Measurements from ENCODE around the gene RPTOR.

RPTOR gene

GRCh38 chr17:80995131-80995530 lies 450.5 kb downstream of the RPTOR start:
- no peaks in the 10 kb centered on the region for H3K9me3 ChIP-seq (ENCODE audit: control insufficient read depth, insufficient read depth, low read depth, low read length)
- ChIA-PET POLR2A (no interaction called here), CTCF (interaction anchor here (1.3 kb wide), 1 partner anchor 107 kb away, joined by 6 read pairs; no protein-coding TSS in a partner anchor)
- no peak overlapping the region for H3K4me3 ChIP-seq (ENCODE audit: low read depth, low read length)
- H3K4me1 ChIP-seq (ENCODE audit: control insufficient read depth, insufficient read depth, low read length) = peaks cover 2% of the 10 kb centered on the region; the same call in 1 of the 2 replicates
- H3K36me3 ChIP-seq (ENCODE audit: control insufficient read depth in 2 of 2, insufficient read depth in 1 of 2, low read length in 2 of 2) = peaks cover 0 to 51% of the 10 kb centered on the region in 2 experiments; a peak in 2 of 3 replicates
- H3K27ac ChIP-seq (ENCODE audit: extremely low read depth, low read depth, low read length) = no peak overlapping the region
- TF ChIP-seq ZNF302 (tag by site-specific recombination; IDR thresholded peaks at IDR 0.05; ENCODE audit: low read depth) = no peak
- TF ChIP-seq ZNF366 (tag by site-specific recombination; conservative IDR thresholded peaks at IDR 0.05) = no peak
- no peak for TF ChIP-seq ZXDB (tag by site-specific recombination; IDR thresholded peaks at IDR 0.05)
- no peak for TF ChIP-seq ZNF629 (tag by site-specific recombination; IDR thresholded peaks at IDR 0.05)
- TF ChIP-seq ZBTB44 (tag by site-specific recombination; IDR thresholded peaks at IDR 0.05) = no peak
- TF ChIP-seq ZFP3 (tag by site-specific recombination; IDR thresholded peaks at IDR 0.05; ENCODE audit: low read depth) = no peak

- Histone ChIP-seq H3K4me3 (ENCODE audit: low read depth, low read length) (no peak overlapping the region), H3K9me3 (ENCODE audit: control insufficient read depth, insufficient read depth, low read depth, low read length) (no peaks in the 10 kb centered on the region), H3K4me1 (ENCODE audit: control insufficient read depth, insufficient read depth, low read length) (peaks cover 2% of the 10 kb centered on the region), H3K27ac (ENCODE audit: extremely low read depth, low read depth, low read length) (no peak overlapping the region), H3K36me3 (ENCODE audit: control insufficient read depth in 2 of 2, insufficient read depth in 1 of 2, low read length in 2 of 2) (peaks cover 0 to 54% of the 10 kb centered on the region in 2 experiments; a peak in 2 of 3 replicates)
- TF ChIP-seq TCF7L2 (IDR thresholded peaks at IDR 0.05; ENCODE audit: borderline replicate concordance, low read depth, low read length) = no peak
- TF ChIP-seq ELK4 (IDR thresholded peaks at IDR 0.05; ENCODE audit: borderline replicate concordance, low read depth, low read length) = no peak
- TF ChIP-seq SCRT2 (tag by site-specific recombination; IDR thresholded peaks at IDR 0.05) = peak; percentile 86
- 0 out of 2 replicates have a peak, but pooled peaks have one; percentile 46 for TF ChIP-seq SCRT1 (tag by site-specific recombination; IDR thresholded peaks at IDR 0.05; ENCODE audit: borderline replicate concordance)
- POLR2A ChIA-PET = interaction anchor here (0.7 kb wide), 1 partner anchor 115 kb away, joined by 4 read pairs; no protein-coding TSS in a partner anchor
- CTCF ChIA-PET = interaction anchor here (0.7 to 0.9 kb wide), 2 partner anchors 10 to 27 kb away, joined by 3 to 4 read pairs; no protein-coding TSS in a partner anchor
Observed at GRCh38 chr17:80996422-80997305, 452.0 kb downstream of the RPTOR start.

- no peaks in the 10 kb centered on the region for H3K9me3 ChIP-seq (ENCODE audit: control insufficient read depth, insufficient read depth, low read depth, low read length)
- no peak overlapping the region for H3K4me3 ChIP-seq (ENCODE audit: low read depth, low read length)
- peaks cover 0 to 54% of the 10 kb centered on the region in 2 experiments; a peak in 2 of 3 replicates for H3K36me3 ChIP-seq (ENCODE audit: control insufficient read depth in 2 of 2, insufficient read depth in 1 of 2, low read length in 2 of 2)
- no peak overlapping the region for H3K27ac ChIP-seq (ENCODE audit: extremely low read depth, low read depth, low read length)
- H3K4me1 ChIP-seq (ENCODE audit: control insufficient read depth, insufficient read depth, low read length) = peaks cover 9% of the 10 kb centered on the region
- CTCF ChIA-PET = interaction anchor here (0.7 to 0.9 kb wide), 2 partner anchors 9 to 26 kb away, joined by 3 to 4 read pairs; no protein-coding TSS in a partner anchor
- POLR2A ChIA-PET = no interaction called here
- TF ChIP-seq ZNF639 (tag by site-specific recombination; IDR thresholded peaks at IDR 0.05) (no peak), ZNF248 (tag by site-specific recombination; IDR thresholded peaks at IDR 0.05) (no peak), ZNF341 (tag by site-specific recombination; IDR thresholded peaks at IDR 0.05; ENCODE audit: low read depth) (no peak), KLF1 (tag by site-specific recombination; IDR thresholded peaks at IDR 0.05) (no peak), ZEB2 (tag by site-specific recombination; IDR thresholded peaks at IDR 0.05) (no peak), ZNF555 (tag by site-specific recombination; conservative IDR thresholded peaks at IDR 0.05) (no peak), ZSCAN4 (tag by site-specific recombination; IDR thresholded peaks at IDR 0.05) (no peak), ZNF513 (tag by site-specific recombination; IDR thresholded peaks at IDR 0.05) (no peak), ZNF610 (tag by site-specific recombination; IDR thresholded peaks at IDR 0.05; ENCODE audit: borderline replicate concordance) (no peak), ZNF10 (tag by site-specific recombination; IDR thresholded peaks at IDR 0.05) (no peak), ZNF335 (tag by site-specific recombination; conservative IDR thresholded peaks at IDR 0.05) (no peak), ZNF350 (tag by site-specific recombination; IDR thresholded peaks at IDR 0.05) (no peak)
Observed at GRCh38 chr17:80997424-80998117, 452.9 kb downstream of the RPTOR start.
